Measurements from ENCODE around the gene C6orf89.

C6orf89 gene

GRCh38 chr6:36843170-36843569, 42.6 kb upstream of the C6orf89 start:
- Histone ChIP-seq H3K36me3 (ENCODE audit: control insufficient read depth, insufficient read depth, low read length) (no peaks in the 10 kb centered on the region), H3K27me3 (ENCODE audit: control insufficient read depth, insufficient read depth, low read length, poor library complexity, severe bottlenecking) (peaks cover 44% of the 10 kb centered on the region), H3K9me3 (ENCODE audit: control insufficient read depth, low read length) (no peaks in the 10 kb centered on the region), H3K4me1 (ENCODE audit: control insufficient read depth, insufficient read depth, low read length) (peaks cover 22% of the 10 kb centered on the region), H3K4me3 (ENCODE audit: insufficient read depth, low read depth, low read length) (no peak overlapping the region), H3K27ac (ENCODE audit: insufficient read depth, low read depth, low read length, poor library complexity, severe bottlenecking) (no peak overlapping the region)
- 93 to 95% methylated on average over 4 of the region's 4 CpGs for WGBS, 2 experiments

GRCh38 chr6:36844232-36845170, 41.3 kb upstream of the C6orf89 start:
- Histone ChIP-seq H3K27me3 (ENCODE audit: control insufficient read depth, insufficient read depth, low read length, poor library complexity, severe bottlenecking) (peaks cover 34% of the 10 kb centered on the region), H3K4me1 (ENCODE audit: control insufficient read depth, insufficient read depth, low read length) (peaks cover 27% of the 10 kb centered on the region), H3K27ac (ENCODE audit: insufficient read depth, low read depth, low read length, poor library complexity, severe bottlenecking) (no peak overlapping the region), H3K36me3 (ENCODE audit: control insufficient read depth, insufficient read depth, low read length) (no peaks in the 10 kb centered on the region), H3K4me3 (ENCODE audit: insufficient read depth, low read depth, low read length) (no peak overlapping the region), H3K9me3 (ENCODE audit: control insufficient read depth, low read length) (no peaks in the 10 kb centered on the region)
- WGBS, 2 experiments, result 75 to 78% methylated on average over 19 of the region's 19 CpGs

GRCh38 chr6:36845233-36845632, 40.5 kb upstream of the C6orf89 start:
- WGBS, 2 experiments, result 69 to 71% methylated on average over 4 of the region's 4 CpGs
- Histone ChIP-seq H3K27ac (ENCODE audit: insufficient read depth, low read depth, low read length, poor library complexity, severe bottlenecking) (no peak overlapping the region), H3K36me3 (ENCODE audit: control insufficient read depth, insufficient read depth, low read length) (no peaks in the 10 kb centered on the region), H3K27me3 (ENCODE audit: control insufficient read depth, insufficient read depth, low read length, poor library complexity, severe bottlenecking) (peaks cover 28% of the 10 kb centered on the region), H3K9me3 (ENCODE audit: control insufficient read depth, low read length) (no peaks in the 10 kb centered on the region), H3K4me1 (ENCODE audit: control insufficient read depth, insufficient read depth, low read length) (peaks cover 27% of the 10 kb centered on the region), H3K4me3 (ENCODE audit: insufficient read depth, low read depth, low read length) (no peak overlapping the region)

GRCh38 chr6:36847152-36847551, 38.6 kb upstream of the C6orf89 start:
- 94 to 97% methylated on average over 4 of the region's 4 CpGs for WGBS, 2 experiments
- peaks cover 18% of the 10 kb centered on the region for H3K4me1 ChIP-seq (ENCODE audit: control insufficient read depth, insufficient read depth, low read length)
- no peaks in the 10 kb centered on the region for H3K36me3 ChIP-seq (ENCODE audit: control insufficient read depth, insufficient read depth, low read length)
- peaks cover 11% of the 10 kb centered on the region for H3K27me3 ChIP-seq (ENCODE audit: control insufficient read depth, insufficient read depth, low read length, poor library complexity, severe bottlenecking)
- no peak overlapping the region for H3K27ac ChIP-seq (ENCODE audit: insufficient read depth, low read depth, low read length, poor library complexity, severe bottlenecking)
- H3K9me3 ChIP-seq (ENCODE audit: control insufficient read depth, low read length), result no peaks in the 10 kb centered on the region
- H3K4me3 ChIP-seq (ENCODE audit: insufficient read depth, low read depth, low read length), result no peak overlapping the region

- peaks cover 18% of the 10 kb centered on the region for H3K4me1 ChIP-seq (ENCODE audit: control insufficient read depth, insufficient read depth, low read length)
- H3K27ac ChIP-seq (ENCODE audit: insufficient read depth, low read depth, low read length, poor library complexity, severe bottlenecking), result no peak overlapping the region
- H3K9me3 ChIP-seq (ENCODE audit: control insufficient read depth, low read length), result no peaks in the 10 kb centered on the region
- H3K36me3 ChIP-seq (ENCODE audit: control insufficient read depth, insufficient read depth, low read length), result no peaks in the 10 kb centered on the region
- no peak overlapping the region for H3K4me3 ChIP-seq (ENCODE audit: insufficient read depth, low read depth, low read length)
- 93 to 96% methylated on average over 6 of the region's 6 CpGs for WGBS, 2 experiments
- peaks cover 11% of the 10 kb centered on the region for H3K27me3 ChIP-seq (ENCODE audit: control insufficient read depth, insufficient read depth, low read length, poor library complexity, severe bottlenecking)
These were observed 37.8 kb upstream of the C6orf89 start for GRCh38 chr6:36847991-36848390.

GRCh38 chr6:36848658-36849441, 36.9 kb upstream of the C6orf89 start:
- Histone ChIP-seq H3K27ac (ENCODE audit: insufficient read depth, low read depth, low read length, poor library complexity, severe bottlenecking) (peak overlapping the region; percentile 57), H3K36me3 (ENCODE audit: control insufficient read depth, insufficient read depth, low read length) (no peaks in the 10 kb centered on the region), H3K9me3 (ENCODE audit: control insufficient read depth, low read length) (no peaks in the 10 kb centered on the region), H3K4me1 (ENCODE audit: control insufficient read depth, insufficient read depth, low read length) (peaks cover 18% of the 10 kb centered on the region), H3K4me3 (ENCODE audit: insufficient read depth, low read depth, low read length) (peak overlapping the region; percentile 16), H3K27me3 (ENCODE audit: control insufficient read depth, insufficient read depth, low read length, poor library complexity, severe bottlenecking) (peaks cover 11% of the 10 kb centered on the region)
- 7 to 9% methylated on average over 22 to 26 of the region's 26 CpGs for WGBS, 2 experiments

GRCh38 chr6:36850021-36850420, 35.7 kb upstream of the C6orf89 start:
- no peak overlapping the region for H3K4me3 ChIP-seq (ENCODE audit: insufficient read depth, low read depth, low read length)
- H3K9me3 ChIP-seq (ENCODE audit: control insufficient read depth, low read length), result no peaks in the 10 kb centered on the region
- WGBS, 2 experiments, result 93 to 96% methylated on average over 9 of the region's 9 CpGs
- no peak overlapping the region for H3K27ac ChIP-seq (ENCODE audit: insufficient read depth, low read depth, low read length, poor library complexity, severe bottlenecking)
- peaks cover 18% of the 10 kb centered on the region for H3K4me1 ChIP-seq (ENCODE audit: control insufficient read depth, insufficient read depth, low read length)
- peaks cover 11% of the 10 kb centered on the region for H3K27me3 ChIP-seq (ENCODE audit: control insufficient read depth, insufficient read depth, low read length, poor library complexity, severe bottlenecking)
- H3K36me3 ChIP-seq (ENCODE audit: control insufficient read depth, insufficient read depth, low read length), result peaks cover 6% of the 10 kb centered on the region

GRCh38 chr6:36851149-36851614, 34.6 kb upstream of the C6orf89 start:
- 37 to 52% methylated on average over 3 of the region's 3 CpGs for WGBS, 2 experiments
- peaks cover 18% of the 10 kb centered on the region for H3K4me1 ChIP-seq (ENCODE audit: control insufficient read depth, insufficient read depth, low read length)
- peaks cover 12% of the 10 kb centered on the region for H3K36me3 ChIP-seq (ENCODE audit: control insufficient read depth, insufficient read depth, low read length)
- no peak overlapping the region for H3K4me3 ChIP-seq (ENCODE audit: insufficient read depth, low read depth, low read length)
- peaks cover 11% of the 10 kb centered on the region for H3K27me3 ChIP-seq (ENCODE audit: control insufficient read depth, insufficient read depth, low read length, poor library complexity, severe bottlenecking)
- no peak overlapping the region for H3K27ac ChIP-seq (ENCODE audit: insufficient read depth, low read depth, low read length, poor library complexity, severe bottlenecking)
- no peaks in the 10 kb centered on the region for H3K9me3 ChIP-seq (ENCODE audit: control insufficient read depth, low read length)

GRCh38 chr6:36851626-36852025, 34.1 kb upstream of the C6orf89 start:
- Histone ChIP-seq H3K36me3 (ENCODE audit: control insufficient read depth, insufficient read depth, low read length) (peaks cover 12% of the 10 kb centered on the region), H3K9me3 (ENCODE audit: control insufficient read depth, low read length) (no peaks in the 10 kb centered on the region), H3K27ac (ENCODE audit: insufficient read depth, low read depth, low read length, poor library complexity, severe bottlenecking) (no peak overlapping the region), H3K27me3 (ENCODE audit: control insufficient read depth, insufficient read depth, low read length, poor library complexity, severe bottlenecking) (peaks cover 11% of the 10 kb centered on the region), H3K4me1 (ENCODE audit: control insufficient read depth, insufficient read depth, low read length) (peaks cover 18% of the 10 kb centered on the region), H3K4me3 (ENCODE audit: insufficient read depth, low read depth, low read length) (no peak overlapping the region)
- 89 to 95% methylated on average over 4 of the region's 4 CpGs for WGBS, 2 experiments

Data from ectodermal cell (in vitro differentiated cells).